WERI-Rb-1 (cell line): ENCODE data around the gene CACNG1.
"Not testable (repeated sequence)": the region's sequence is repeated elsewhere in the genome, so short reads cannot be mapped to it uniquely, and the experiment has no call there.

Experiments used
- DNase-seq: peaks from one replicate; pipeline ENCODE4 v3.0.0-alpha.2; 2020
- H3K27ac ChIP-seq: fragments of 250-450 bp; sonication (Bioruptor Pico); 2 replicates; pipeline ENCODE4 v1.5.1; 2020; ENCODE audit warnings: mild to moderate bottlenecking, moderate library complexity
- H3K27me3 ChIP-seq: fragments of 250-450 bp; sonication (Bioruptor Pico); 2 replicates; pipeline ENCODE4 v1.5.1; 2021; ENCODE audit warnings: mild to moderate bottlenecking, low read depth, moderate library complexity; ENCODE audit not compliant: insufficient read depth, severe bottlenecking
- H3K36me3 ChIP-seq: fragments of 250-450 bp; sonication (Bioruptor Pico); 2 replicates; pipeline ENCODE4 v1.5.1; 2020; ENCODE audit warnings: mild to moderate bottlenecking, moderate library complexity
- H3K4me3 ChIP-seq: 2 replicates; pipeline ENCODE4 v1.5.1; 2011; ENCODE audit warnings: low read depth, mild to moderate bottlenecking, control low read depth, low read length
- H3K9me3 ChIP-seq: fragments of 250-450 bp; sonication (Bioruptor Pico); 2 replicates; pipeline ENCODE4 v1.5.1; 2021; ENCODE audit warnings: mild to moderate bottlenecking, moderate library complexity; ENCODE audit not compliant: severe bottlenecking
- CTCF ChIP-seq: IDR thresholded peaks from 2 replicates; pipeline ENCODE4 v1.5.1; 2011; ENCODE audit warnings: low read depth, mild to moderate bottlenecking, control low read depth, inconsistent platforms, low read length

CACNG1 gene

GRCh38 chr17:67093348-67093747 lies 49.0 kb downstream of the CACNG1 start:
- no peak overlapping the region for H3K27ac ChIP-seq
- H3K4me3 ChIP-seq: no peak overlapping the region
- no peak for TF ChIP-seq CTCF
- H3K27me3 ChIP-seq: no peaks in the 10 kb centered on the region
- peaks cover 8% of the 10 kb centered on the region for H3K36me3 ChIP-seq
- DNase-seq: no peak
- no peaks in the 10 kb centered on the region for H3K9me3 ChIP-seq

- not testable (repeated sequence) for H3K27me3 ChIP-seq, H3K4me3 ChIP-seq, DNase-seq
These were observed 50.9 kb downstream of the CACNG1 start for GRCh38 chr17:67095291-67095690.

GRCh38 chr17:67095803-67096202 lies 51.4 kb downstream of the CACNG1 start:
- Histone ChIP-seq H3K27ac (no peak overlapping the region), H3K27me3 (no peaks in the 10 kb centered on the region), H3K4me3 (no peak overlapping the region), H3K36me3 (no peaks in the 10 kb centered on the region; the same call in 1 of the 2 replicates), H3K9me3 (no peaks in the 10 kb centered on the region)
- DNase-seq: no peak
- no peak for TF ChIP-seq CTCF

More at GRCh38 chr17:67095291-67095690, 50.9 kb downstream of the CACNG1 start:
- H3K9me3 ChIP-seq, H3K27ac ChIP-seq, H3K36me3 ChIP-seq: not testable (repeated sequence)

- no peak for TF ChIP-seq CTCF
- Histone ChIP-seq H3K4me3 (no peak overlapping the region), H3K27me3 (no peaks in the 10 kb centered on the region), H3K27ac (no peak overlapping the region), H3K36me3 (no peaks in the 10 kb centered on the region; the same call in 1 of the 2 replicates), H3K9me3 (no peaks in the 10 kb centered on the region)
- no peak for DNase-seq
These were observed 52.3 kb downstream of the CACNG1 start for GRCh38 chr17:67096609-67097008.

- H3K36me3 ChIP-seq: peaks cover 6% of the 10 kb centered on the region; the same call in 1 of the 2 replicates
- H3K27ac ChIP-seq: no peak overlapping the region
- no peak for TF ChIP-seq CTCF
- no peak overlapping the region for H3K4me3 ChIP-seq
- H3K27me3 ChIP-seq: no peaks in the 10 kb centered on the region
- no peak for DNase-seq
- H3K9me3 ChIP-seq: no peaks in the 10 kb centered on the region
These were observed 53.7 kb downstream of the CACNG1 start for GRCh38 chr17:67098006-67098405.

GRCh38 chr17:67104641-67105040 lies 60.3 kb downstream of the CACNG1 start:
- H3K4me3 ChIP-seq, DNase-seq, H3K9me3 ChIP-seq, H3K27ac ChIP-seq, H3K27me3 ChIP-seq: not testable (repeated sequence)
- H3K36me3 ChIP-seq: peaks cover 61% of the 10 kb centered on the region

- no peak for DNase-seq
- Histone ChIP-seq H3K27ac (no peak overlapping the region), H3K27me3 (no peaks in the 10 kb centered on the region), H3K4me3 (no peak overlapping the region), H3K36me3 (peaks cover 62% of the 10 kb centered on the region), H3K9me3 (no peaks in the 10 kb centered on the region)
- no peak for TF ChIP-seq CTCF
These were observed 60.9 kb downstream of the CACNG1 start for GRCh38 chr17:67105213-67105612.
